Glomerular endothelial cell (primary cell): ENCODE results near the gene PRAMEF8. TPM values are rescaled to one million over a fixed set of nuclear protein-coding genes. Genes with fewer than 3 reads are reported as not detected.

Source experiments
- total RNA-seq: library from RNA; depleted of rRNA; stranded (reverse); fragments of >200 nt; gene quantifications from 2 replicates; pipeline ENCODE4 v1.2.3, GENCODE V29; 2015

The PRAMEF8 gene
- total RNA-seq, 1 donor from 2014 or later: not detected

Other genes with a start within 250 kb of the PRAMEF8 start
- gene PRAMEF27, start 228.6 kb downstream of the PRAMEF8 start, total RNA-seq: not detected in 2 replicates
- not detected in 2 replicates for gene HNRNPCL3, start 224.4 kb downstream of the PRAMEF8 start, total RNA-seq
- gene PRAMEF25, start 214.4 kb downstream of the PRAMEF8 start, total RNA-seq: not detected in 2 replicates
- not detected in 2 replicates for gene HNRNPCL2, start 168.3 kb downstream of the PRAMEF8 start, total RNA-seq
- gene PRAMEF26, start 129.1 kb downstream of the PRAMEF8 start, total RNA-seq: not detected in 2 replicates
- 1.5 TPM in 1 of 2 replicates, not detected in the other for gene HNRNPCL4, start 119.5 kb downstream of the PRAMEF8 start, total RNA-seq
- not detected in 2 replicates for gene PRAMEF9, start 113.3 kb downstream of the PRAMEF8 start, total RNA-seq
- gene PRAMEF13, start 83.7 kb downstream of the PRAMEF8 start, total RNA-seq: not detected in 2 replicates
- not detected in 2 replicates for gene PRAMEF18, start 59.0 kb downstream of the PRAMEF8 start, total RNA-seq
- gene PRAMEF5, start 30.9 kb downstream of the PRAMEF8 start, total RNA-seq: not detected in 2 replicates
- gene PRAMEF33, start 18.4 kb upstream of the PRAMEF8 start, total RNA-seq: not detected in 2 replicates
- gene PRAMEF15, start 30.4 kb upstream of the PRAMEF8 start, total RNA-seq: not detected in 2 replicates
- gene PRAMEF14, start 62.0 kb upstream of the PRAMEF8 start, total RNA-seq: not detected in 2 replicates
- gene PRAMEF19, start 86.8 kb upstream of the PRAMEF8 start, total RNA-seq: not detected in 2 replicates
- gene PRAMEF17, start 104.5 kb upstream of the PRAMEF8 start, total RNA-seq: not detected in 2 replicates
- not detected in 2 replicates for gene PRAMEF20, start 125.3 kb upstream of the PRAMEF8 start, total RNA-seq
- gene LRRC38, start 228.9 kb upstream of the PRAMEF8 start, total RNA-seq: 0.19 TPM in 1 of 2 replicates, not detected in the other